Right forelimb (tissue), 1 donor: ENCODE data around the gene TGM1.
"Not testable (repeated sequence)": the region's sequence is repeated elsewhere in the genome, so short reads cannot be mapped to it uniquely, and the experiment has no call there.

Experiments
- DNase-seq: peaks from one replicate; pipeline ENCODE4 v3.0.0-alpha.2; 2018

The TGM1 gene

GRCh38 chr14:24203249-24203886, 59.6 kb downstream of the TGM1 start:
- DNase-seq: not testable (repeated sequence)

GRCh38 chr14:24202538-24202937, 60.4 kb downstream of the TGM1 start:
- not testable (repeated sequence) for DNase-seq
